ENCODE results near the gene OGFRL1.
A peak's percentile ranks its signal among the peaks of the same experiment; 100 is the strongest.

The OGFRL1 gene

GRCh38 chr6:71336901-71337300 lies 48.3 kb downstream of the OGFRL1 start:
- DNase-seq = no peak

GRCh38 chr6:71338540-71339316 lies 50.1 kb downstream of the OGFRL1 start:
- no peak for DNase-seq

GRCh38 chr6:71342772-71343171 lies 54.2 kb downstream of the OGFRL1 start:
- DNase-seq = no peak

GRCh38 chr6:71345476-71346333 lies 57.1 kb downstream of the OGFRL1 start:
- DNase-seq = no peak

GRCh38 chr6:71346334-71346694 lies 57.7 kb downstream of the OGFRL1 start:
- DNase-seq = no peak

- DNase-seq = no peak
Measured at GRCh38 chr6:71347119-71347518, 58.5 kb downstream of the OGFRL1 start.

- DNase-seq = peak; percentile 72
Measured at GRCh38 chr6:71349395-71349794, 60.8 kb downstream of the OGFRL1 start.

GRCh38 chr6:71349976-71350615 lies 61.5 kb downstream of the OGFRL1 start:
- DNase-seq = no peak

GRCh38 chr6:71351190-71351589 lies 62.6 kb downstream of the OGFRL1 start:
- no peak for DNase-seq

Data from hematopoietic multipotent progenitor cell treated with erythropoietin and hydrocortisone succinate and interleukin-3 and kit ligand, for 6 days (in vitro differentiated cells).